H1 (cell line): ENCODE data around the gene COTL1. TPM values are rescaled to one million over a fixed set of nuclear protein-coding genes. Genes with fewer than 3 reads are reported as not detected.

ENCODE experiments used
- CTCF ChIA-PET: fragments of 300-600 bp; sonication (Branson Sonifier 250); formaldehyde crosslinking; loops from one replicate; lab custom pipeline; 2021; ENCODE audit not compliant: partially characterized antibody; lab: Charles Lee
- POLR2A ChIA-PET: fragments of 300-600 bp; sonication (Branson Sonifier 250); formaldehyde crosslinking; loops from one replicate; lab custom pipeline; 2021; ENCODE audit warnings: inconsistent platforms; ENCODE audit not compliant: partially characterized antibody; lab: Charles Lee
- DNase-seq, 2 experiments: peaks; one replicate each; pipeline versions ENCODE4 v3.0.0 to v3.0.0-alpha.2; 2010 to 2022; ENCODE audit warnings: low spot score in 2 of 2, low read depth in 1 of 2, mixed read lengths in 1 of 2
- FAIRE-seq: peaks from 2 replicates; lab custom pipeline; 2011; peaks lifted over from hg19 to GRCh38; lab: Jason Lieb, UNC
- H2AFZ ChIP-seq: 2 replicates; pipeline ENCODE4 v1.8.1; 2012; ENCODE audit warnings: low read length, inconsistent platforms
- H2AK5ac ChIP-seq: 2 replicates; pipeline ENCODE4 v1.6.1; 2013; ENCODE audit warnings: low read depth, low read length
- H2BK120ac ChIP-seq: replicated peaks from 2 replicates; pipeline ENCODE3; 2013; ENCODE audit warnings: low read depth, low read length, inconsistent platforms
- H2BK12ac ChIP-seq: 2 replicates; pipeline ENCODE4 v1.6.1; 2013; ENCODE audit warnings: low read depth, low read length
- H2BK15ac ChIP-seq: 2 replicates; pipeline ENCODE4 v1.6.1; 2013; ENCODE audit warnings: low read length
- H2BK20ac ChIP-seq: 2 replicates; pipeline ENCODE4 v1.6.1; 2013; ENCODE audit warnings: low read length
- H2BK5ac ChIP-seq: 2 replicates; pipeline ENCODE4 v1.6.1; 2013; ENCODE audit warnings: low read depth, low read length
- H3K14ac ChIP-seq: 2 replicates; pipeline ENCODE4 v1.6.1; 2013; ENCODE audit warnings: inconsistent platforms; ENCODE audit not compliant: insufficient read length
- H3K18ac ChIP-seq: 2 replicates; pipeline ENCODE4 v1.6.1; 2013; ENCODE audit warnings: low read length; ENCODE audit errors: extremely low read depth
- H3K23ac ChIP-seq: 2 replicates; pipeline ENCODE4 v1.6.1; 2013; ENCODE audit warnings: inconsistent platforms; ENCODE audit not compliant: insufficient read length
- H3K23me2 ChIP-seq: 2 replicates; pipeline ENCODE4 v1.6.1; 2013; ENCODE audit warnings: low read depth, low read length
- H3K27ac ChIP-seq: 2 replicates; pipeline ENCODE4 v1.6.1; 2011; ENCODE audit warnings: low read depth, low read length, inconsistent platforms
- H3K27me3 ChIP-seq, 4 experiments: replicated peaks in 1 of 4; 1 replicate in 1 of 4; 2 replicates in 3 of 4; pipeline versions ENCODE4 v1.6.1 to v1.8.1; 2011 to 2013; ENCODE audit warnings: low read length in 3 of 4, mild to moderate bottlenecking in 3 of 4, inconsistent platforms in 2 of 4, mixed read lengths in 2 of 4, moderate library complexity in 1 of 4; ENCODE audit not compliant: control insufficient read depth in 3 of 4, insufficient read depth in 3 of 4; ENCODE audit errors: extremely low read depth in 1 of 4
- H3K36me3 ChIP-seq, 4 experiments: 2 replicates each; pipeline versions ENCODE4 v1.6.1 to v1.8.1; 2011 to 2013; ENCODE audit warnings: mild to moderate bottlenecking in 4 of 4, low read length in 3 of 4, moderate library complexity in 2 of 4, control low read depth in 1 of 4, inconsistent platforms in 1 of 4; ENCODE audit not compliant: insufficient read depth in 4 of 4, control insufficient read depth in 2 of 4
- H3K4ac ChIP-seq: replicated peaks from 2 replicates; pipeline ENCODE3; 2013; ENCODE audit warnings: low read length, low read depth, mixed read lengths, inconsistent platforms; ENCODE audit not compliant: insufficient read length
- H3K4me1 ChIP-seq, 4 experiments: replicated peaks in 1 of 4; 1 replicate in 1 of 4; 2 replicates in 3 of 4; pipeline versions ENCODE4 v1.6.1 to v1.8.1; 2011 to 2013; ENCODE audit warnings: low read length in 3 of 4, inconsistent platforms in 2 of 4, mixed read lengths in 1 of 4; ENCODE audit not compliant: insufficient read depth in 4 of 4, control insufficient read depth in 3 of 4
- H3K4me2 ChIP-seq, 2 experiments: 2 replicates each; pipeline versions ENCODE4 v1.6.1 to v1.8.1; 2011 to 2013; ENCODE audit warnings: low read depth in 2 of 2, low read length in 2 of 2, control low read depth in 1 of 2, inconsistent platforms in 1 of 2, mild to moderate bottlenecking in 1 of 2; ENCODE audit not compliant: insufficient read depth in 1 of 2
- H3K4me3 ChIP-seq, 4 experiments: fragments of 200-600, 300-600 bp in 1 of 4; sonication (generic), shearing (Covaris generic), sonication (Bioruptor Twin) in 1 of 4; 2 replicates each; pipeline versions ENCODE4 v1.5.1 to v1.8.1; 2011 to 2016; ENCODE audit warnings: low read length in 4 of 4, low read depth in 3 of 4, control low read depth in 2 of 4, inconsistent platforms in 2 of 4, mild to moderate bottlenecking in 2 of 4, mixed read lengths in 1 of 4, moderate library complexity in 1 of 4; ENCODE audit not compliant: insufficient read depth in 2 of 4; ENCODE audit errors: extremely low read depth in 1 of 4
- H3K56ac ChIP-seq: replicated peaks from 2 replicates; pipeline ENCODE3; 2013; ENCODE audit warnings: low read depth, mild to moderate bottlenecking, mixed read lengths, low read length, inconsistent platforms; ENCODE audit not compliant: insufficient read length
- H3K79me1 ChIP-seq: 2 replicates; pipeline ENCODE4 v1.6.1; 2013; ENCODE audit warnings: low read depth, low read length, control low read depth
- H3K79me2 ChIP-seq, 2 experiments: 2 replicates each; pipeline versions ENCODE4 v1.6.1 to v1.8.1; 2012 to 2013; ENCODE audit warnings: low read length in 2 of 2, mild to moderate bottlenecking in 2 of 2, inconsistent platforms in 1 of 2; ENCODE audit not compliant: insufficient read depth in 2 of 2, control insufficient read depth in 1 of 2
- H3K9ac ChIP-seq, 4 experiments: replicated peaks in 1 of 4; 1 replicate in 1 of 4; 2 replicates in 3 of 4; pipeline versions ENCODE4 v1.6.1 to v1.8.1; 2011 to 2013; ENCODE audit warnings: low read depth in 3 of 4, low read length in 3 of 4, control low read depth in 2 of 4, mild to moderate bottlenecking in 2 of 4, moderate library complexity in 2 of 4, inconsistent platforms in 1 of 4; ENCODE audit errors: extremely low read depth in 1 of 4
- H3K9me3 ChIP-seq, 2 experiments: 2 replicates each; pipeline versions ENCODE4 v1.6.1 to v1.8.1; 2012 to 2013; ENCODE audit warnings: mild to moderate bottlenecking in 2 of 2, moderate library complexity in 2 of 2, control low read depth in 1 of 2, inconsistent platforms in 1 of 2, low read depth in 1 of 2, low read length in 1 of 2, mixed read lengths in 1 of 2; ENCODE audit not compliant: insufficient read depth in 2 of 2
- H4K20me1 ChIP-seq, 2 experiments: replicated peaks in 1 of 2; 2 replicates each; pipeline versions ENCODE3 to v1.8.1; 2011 to 2013; ENCODE audit warnings: inconsistent platforms in 2 of 2, low read length in 2 of 2, mild to moderate bottlenecking in 1 of 2; ENCODE audit not compliant: insufficient read depth in 2 of 2, control insufficient read depth in 1 of 2
- H4K5ac ChIP-seq: 2 replicates; pipeline ENCODE4 v1.6.1; 2013; ENCODE audit warnings: low read length, low read depth, mixed read lengths, inconsistent platforms; ENCODE audit not compliant: insufficient read length
- H4K8ac ChIP-seq: 2 replicates; pipeline ENCODE4 v1.8.0; 2013; ENCODE audit warnings: mild to moderate bottlenecking, moderate library complexity, low read length, inconsistent platforms; ENCODE audit not compliant: insufficient read depth; ENCODE audit errors: extremely low read depth
- H4K91ac ChIP-seq: replicated peaks from 2 replicates; pipeline ENCODE3; 2013; ENCODE audit warnings: low read length, mixed read lengths, inconsistent platforms; ENCODE audit not compliant: insufficient read length
- CTBP2 ChIP-seq: IDR thresholded peaks from 2 replicates; pipeline ENCODE4 v1.7.0; 2011; ENCODE audit warnings: borderline replicate concordance, mild to moderate bottlenecking, moderate library complexity, mixed read lengths, low read length; ENCODE audit not compliant: insufficient read depth, insufficient read length
- GABPA ChIP-seq: IDR thresholded peaks from 2 replicates; pipeline ENCODE4 v1.6.1; 2011; ENCODE audit warnings: mild to moderate bottlenecking, low read length, moderate library complexity, borderline replicate concordance; ENCODE audit not compliant: insufficient read depth
- NANOG ChIP-seq: IDR thresholded peaks from 2 replicates; pipeline ENCODE4 v1.6.1; 2011; ENCODE audit warnings: low read length, low read depth, mild to moderate bottlenecking, inconsistent platforms; ENCODE audit not compliant: insufficient read depth, poor library complexity, severe bottlenecking
- PHF8 ChIP-seq: fragments of 200-600 bp; sonication (generic); conservative IDR thresholded peaks from 2 replicates; pipeline ENCODE4 v1.7.1; 2012; ENCODE audit warnings: low read depth, mild to moderate bottlenecking, inconsistent platforms, low read length, moderate library complexity
- RFX5 ChIP-seq: IDR thresholded peaks from 2 replicates; pipeline ENCODE4 v1.6.1; 2011; ENCODE audit warnings: low read depth, low read length, improper control_type of control experiment, borderline replicate concordance
- TCF12 ChIP-seq: IDR thresholded peaks from 2 replicates; pipeline ENCODE4 v1.6.1; 2011; ENCODE audit warnings: low read depth, mild to moderate bottlenecking, low read length
- ZNF274 ChIP-seq: IDR thresholded peaks from 2 replicates; pipeline ENCODE4 v1.7.0; 2012; ENCODE audit warnings: low read length, borderline replicate concordance; ENCODE audit errors: extremely low read depth
- WGBS, 2 experiments: shearing (Covaris generic) in 1 of 2; methylation state at CpG; one replicate each; pipeline versions ENCODE4 v1.1.6 to v1.1.7; 2013 to 2015; ENCODE audit warnings: low lambda C conversion rate in 2 of 2, mixed read lengths in 2 of 2, inconsistent platforms in 1 of 2, low coverage in 1 of 2, missing lambda C conversion rate in 1 of 2; ENCODE audit not compliant: insufficient replicate concordance in 2 of 2, insufficient coverage in 1 of 2, insufficient read length in 1 of 2; ENCODE audit errors: extremely low coverage in 1 of 2, missing lambda C conversion rate in 1 of 2; 5-methylcytosine and 5-hydroxymethylcytosine counted together
- polyA plus RNA-seq, 7 experiments: library from polyadenylated mRNA; depleted of rRNA in 3 of 7; stranded (reverse) in 5 of 7; unstranded in 2 of 7; fragments of >200 nt in 5 of 7; fragments of 200-250 nt in 2 of 7; gene quantifications; 1 replicate in 5 of 7; 2 replicates in 1 of 7; 4 replicates in 1 of 7; pipeline versions ENCODE4 v1.2.1 to v1.2.3, GENCODE V29; 2011 to 2013; ENCODE audit warnings: missing spikeins in 2 of 7, mixed read lengths in 2 of 7
- total RNA-seq: library from RNA; stranded (reverse); fragmentation: NEBNext Ultra II Directional; extraction: Animal tissue kit (Norgen Biotek cat#: 25700); gene quantifications from 2 replicates; pipeline ENCODE4 v1.2.1, GENCODE V29; 2021

Gene COTL1
- total and polyA plus RNA-seq, 2 of the 8 experiments (the other 6 are each of a cell fraction or from before 2014, with no cell fraction given) = 59.2 to 183 TPM

- no peak overlapping the region for H3K23ac ChIP-seq
- H3K4me2 ChIP-seq = no peak overlapping the region
- no peak overlapping the region for H2BK120ac ChIP-seq
- no peak overlapping the region for H3K56ac ChIP-seq
- no peak overlapping the region for H3K18ac ChIP-seq
- TF ChIP-seq NANOG = no peak
- no peak for TF ChIP-seq RFX5
- no peak for TF ChIP-seq ZNF274
- TF ChIP-seq GABPA = no peak
- no peak for TF ChIP-seq TCF12
- no peak for TF ChIP-seq PHF8
- TF ChIP-seq CTBP2 = no peak
- H2AK5ac ChIP-seq = no peak overlapping the region
- H4K8ac ChIP-seq = no peak overlapping the region
- no peak overlapping the region for H2BK12ac ChIP-seq
- no peak overlapping the region for H3K9ac ChIP-seq
- no peak overlapping the region for H4K5ac ChIP-seq
- DNase-seq = no peak
- no peak overlapping the region for H2BK15ac ChIP-seq
- H3K79me2 ChIP-seq = peaks cover 5 to 48% of the 10 kb centered on the region in 2 experiments; a peak in 3 of 4 replicates
- no peak overlapping the region for H2BK20ac ChIP-seq
- 94% methylated on average over 15 of the region's 15 CpGs; no CpG with 5 or more reads in 1 of the 2 experiments for WGBS, 2 experiments
- no peak for FAIRE-seq
- no peak overlapping the region for H2BK5ac ChIP-seq
- peaks cover 17 to 27% of the 10 kb centered on the region in 2 experiments for H4K20me1 ChIP-seq
- H3K4me1 ChIP-seq = peaks cover 0 to 23% (median 13%) of the 10 kb centered on the region in 4 experiments; a peak in 4 of 7 replicates
- peaks cover 0 to 2% (median 0%) of the 10 kb centered on the region in 4 experiments; a peak in 2 of 7 replicates for H3K27me3 ChIP-seq
- H3K36me3 ChIP-seq = peaks cover 0 to under 1% (median under 1%) of the 10 kb centered on the region in 4 experiments; a peak in 2 of 8 replicates
- H3K79me1 ChIP-seq = peaks cover 15% of the 10 kb centered on the region
- H2AFZ ChIP-seq = no peak overlapping the region
- H3K27ac ChIP-seq = no peak overlapping the region
- no peak overlapping the region for H3K14ac ChIP-seq
- POLR2A ChIA-PET = no interaction called here
- H3K4ac ChIP-seq = no peak overlapping the region
- no peaks in the 10 kb centered on the region for H3K9me3 ChIP-seq
- CTCF ChIA-PET = interaction anchor here (1.0 to 1.5 kb wide), 7 partner anchors 11 to 85 kb away, joined by 3 to 5 read pairs (median 4); no protein-coding TSS in a partner anchor
- no peaks in the 10 kb centered on the region for H3K23me2 ChIP-seq
- H4K91ac ChIP-seq = no peak overlapping the region
- no peak overlapping the region for H3K4me3 ChIP-seq
These were observed 22.8 kb downstream of the COTL1 start for GRCh38 chr16:84595052-84595481.
